ENCODE measurements around the gene BICRAL. TPM values are rescaled to one million over a fixed set of nuclear protein-coding genes. Genes with fewer than 3 reads are reported as not detected.

Gene BICRAL
- total and polyA plus RNA-seq, 2 donors (not counting 3 experiments of a cell fraction or from before 2014, with no cell fraction given) = 5.6 to 6.8 TPM

GRCh38 chr6:42764911-42765648 is 16.8 kb upstream of the BICRAL start:
- Histone ChIP-seq H3K9me1 (replicated peaks; ENCODE audit: control insufficient read depth, extremely low read depth, insufficient read depth, low read length) (no peaks in the 10 kb centered on the region), H4K20me1 (replicated peaks; ENCODE audit: control insufficient read depth, extremely low read depth, insufficient read depth, low read length) (no peaks in the 10 kb centered on the region), H3K4me3 (replicated peaks in 1 of 3; ENCODE audit: insufficient read depth in 1 of 3, low read depth in 1 of 3, low read length in 3 of 3) (no peak overlapping the region), H2AFZ (ENCODE audit: low read depth, low read length) (no peak overlapping the region), H3K27ac (ENCODE audit: insufficient read depth, low read depth, low read length) (no peak overlapping the region), H3K4me1 (ENCODE audit: control insufficient read depth, extremely low read depth, insufficient read depth, low read length) (peaks cover 13% of the 10 kb centered on the region), H3K79me2 (ENCODE audit: control insufficient read depth, insufficient read depth, low read length) (no peaks in the 10 kb centered on the region), H3K4me2 (ENCODE audit: insufficient read depth, low read length) (no peak overlapping the region), H3K9me3 (replicated peaks; ENCODE audit: control insufficient read depth, insufficient read depth, low read length) (no peaks in the 10 kb centered on the region), H3K36me3 (ENCODE audit: control insufficient read depth in 2 of 2, extremely low read depth in 1 of 2, insufficient read depth in 2 of 2, low read length in 2 of 2) (no peaks in the 10 kb centered on the region), H3K27me3 (ENCODE audit: control insufficient read depth in 2 of 2, insufficient read depth in 2 of 2, low read length in 2 of 2) (no peaks in the 10 kb centered on the region), H3K9ac (replicated peaks; ENCODE audit: extremely low read depth, insufficient read depth, low read length) (no peak overlapping the region)
- no peak for DNase-seq (ENCODE audit: low read depth, low spot score)
- dilution Hi-C loops (cut with MboI; ENCODE audit: extremely low pct_ligation_motif_present, low sequenced_read_pairs) = no loop called here
- BruUV-seq (replicated peaks) = no TSS peak
- FAIRE-seq = no peak
- ChIA-PET POLR2A (interaction anchor here (1.1 kb wide), 1 partner anchor 17 kb away, joined by 3 read pairs; the partner anchor contains the start of gene BICRAL), CTCF (interaction anchor here (1.0 to 1.2 kb wide), 2 partner anchors 11 to 17 kb away, joined by 3 to 4 read pairs; no protein-coding TSS in a partner anchor)
- no peak for TF ChIP-seq MAX (IDR thresholded peaks at IDR 0.05; ENCODE audit: insufficient read depth, insufficient read length)
- intact Hi-C loops (cut with micrococcal nuclease) = no loop called here

- Histone ChIP-seq H3K9me3 (replicated peaks; ENCODE audit: control insufficient read depth, insufficient read depth, low read length) (no peaks in the 10 kb centered on the region), H3K4me2 (ENCODE audit: insufficient read depth, low read length) (no peak overlapping the region), H3K27ac (ENCODE audit: insufficient read depth, low read depth, low read length) (no peak overlapping the region), H2AFZ (ENCODE audit: low read depth, low read length) (no peak overlapping the region), H3K36me3 (ENCODE audit: control insufficient read depth in 2 of 2, extremely low read depth in 1 of 2, insufficient read depth in 2 of 2, low read length in 2 of 2) (no peaks in the 10 kb centered on the region), H3K9ac (replicated peaks; ENCODE audit: extremely low read depth, insufficient read depth, low read length) (no peak overlapping the region), H3K9me1 (replicated peaks; ENCODE audit: control insufficient read depth, extremely low read depth, insufficient read depth, low read length) (no peaks in the 10 kb centered on the region), H3K4me1 (ENCODE audit: control insufficient read depth, extremely low read depth, insufficient read depth, low read length) (peaks cover 16% of the 10 kb centered on the region), H3K27me3 (ENCODE audit: control insufficient read depth in 2 of 2, insufficient read depth in 2 of 2, low read length in 2 of 2) (no peaks in the 10 kb centered on the region), H3K79me2 (ENCODE audit: control insufficient read depth, insufficient read depth, low read length) (no peaks in the 10 kb centered on the region), H4K20me1 (replicated peaks; ENCODE audit: control insufficient read depth, extremely low read depth, insufficient read depth, low read length) (no peaks in the 10 kb centered on the region), H3K4me3 (replicated peaks in 1 of 3; ENCODE audit: insufficient read depth in 1 of 3, low read depth in 1 of 3, low read length in 3 of 3) (no peak overlapping the region)
- ChIA-PET CTCF (interaction anchor here (0.9 to 1.2 kb wide), 3 partner anchors 9 to 18 kb away, joined by 3 to 4 read pairs (median 3); no protein-coding TSS in a partner anchor), POLR2A (no interaction called here)
- no peak for FAIRE-seq
- BruUV-seq (replicated peaks) = no TSS peak
- dilution Hi-C loops (cut with MboI; ENCODE audit: extremely low pct_ligation_motif_present, low sequenced_read_pairs) (no loop called here), intact Hi-C loops (cut with micrococcal nuclease) (no loop called here)
- TF ChIP-seq EZH2 (IDR thresholded peaks at IDR 0.05; ENCODE audit: borderline replicate concordance, low read depth, low read length, severe bottlenecking) (no peak), FOS (IDR thresholded peaks at IDR 0.05; ENCODE audit: borderline replicate concordance, insufficient read depth, low read length) (peak; percentile 29)
- DNase-seq (ENCODE audit: low read depth, low spot score) = no peak
Observed at GRCh38 chr6:42766163-42766670, 15.6 kb upstream of the BICRAL start.

Measured in endothelial cell of umbilical vein (primary cell).